GM11168 (cell line): ENCODE measurements around the gene MYH9.

Source experiments
- in situ Hi-C: fragments of 300-500 bp; cut with MboI; formaldehyde crosslinking; loops from one replicate; pipeline ENCODE4 v1.12.0; 2022; ENCODE audit warnings: low sequenced_read_pairs; ENCODE audit not compliant: unreplicated experiment

MYH9 gene

DNA sequence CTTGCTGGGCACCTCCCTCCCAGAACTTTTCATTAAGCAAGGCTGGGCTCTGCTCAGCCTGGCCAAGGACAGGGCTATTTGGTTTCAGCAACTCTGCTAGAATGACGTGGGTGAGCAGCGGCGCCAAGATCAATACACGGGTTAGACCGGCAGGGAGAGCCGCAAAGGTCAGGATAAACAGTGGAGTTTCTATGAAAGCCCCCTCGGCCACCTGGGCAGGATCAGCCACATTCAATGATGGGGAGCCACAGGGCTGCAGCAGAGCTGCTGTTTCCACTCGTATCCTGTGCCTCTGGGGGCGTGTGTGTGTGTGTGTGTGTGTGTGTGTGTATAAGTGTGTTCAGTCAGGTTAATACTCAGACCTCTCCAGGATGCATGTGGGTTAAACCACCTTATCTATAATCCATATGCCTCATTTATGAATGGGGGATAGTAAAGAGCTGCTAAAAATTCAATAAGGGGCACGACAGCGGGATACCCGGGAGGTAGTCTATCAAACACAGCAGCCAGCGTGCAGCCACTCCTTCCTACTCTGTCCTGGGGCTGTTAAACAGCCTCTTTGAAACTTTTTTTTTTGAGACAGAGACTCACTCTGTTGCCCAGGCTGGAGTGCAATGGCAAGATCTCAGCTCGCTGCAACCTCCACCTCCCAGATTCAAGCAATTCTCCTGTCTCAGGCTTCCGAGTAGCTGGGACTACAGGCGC, 34.8 kb downstream of the MYH9 start:
- in situ Hi-C loops, result no loop called here

- in situ Hi-C loops, result no loop called here
Measured at GRCh38 chr22:36351921-36352802, 35.6 kb downstream of the MYH9 start.

GRCh38 chr22:36350751-36351594, 36.8 kb downstream of the MYH9 start:
- in situ Hi-C loops, result no loop called here

- in situ Hi-C loops, result no loop called here
Measured at GRCh38 chr22:36349726-36350125, 38.0 kb downstream of the MYH9 start.

GRCh38 chr22:36348760-36349159, 39.0 kb downstream of the MYH9 start:
- in situ Hi-C loops, result no loop called here

GRCh38 chr22:36347094-36347493, 40.7 kb downstream of the MYH9 start:
- in situ Hi-C loops, result no loop called here

DNA sequence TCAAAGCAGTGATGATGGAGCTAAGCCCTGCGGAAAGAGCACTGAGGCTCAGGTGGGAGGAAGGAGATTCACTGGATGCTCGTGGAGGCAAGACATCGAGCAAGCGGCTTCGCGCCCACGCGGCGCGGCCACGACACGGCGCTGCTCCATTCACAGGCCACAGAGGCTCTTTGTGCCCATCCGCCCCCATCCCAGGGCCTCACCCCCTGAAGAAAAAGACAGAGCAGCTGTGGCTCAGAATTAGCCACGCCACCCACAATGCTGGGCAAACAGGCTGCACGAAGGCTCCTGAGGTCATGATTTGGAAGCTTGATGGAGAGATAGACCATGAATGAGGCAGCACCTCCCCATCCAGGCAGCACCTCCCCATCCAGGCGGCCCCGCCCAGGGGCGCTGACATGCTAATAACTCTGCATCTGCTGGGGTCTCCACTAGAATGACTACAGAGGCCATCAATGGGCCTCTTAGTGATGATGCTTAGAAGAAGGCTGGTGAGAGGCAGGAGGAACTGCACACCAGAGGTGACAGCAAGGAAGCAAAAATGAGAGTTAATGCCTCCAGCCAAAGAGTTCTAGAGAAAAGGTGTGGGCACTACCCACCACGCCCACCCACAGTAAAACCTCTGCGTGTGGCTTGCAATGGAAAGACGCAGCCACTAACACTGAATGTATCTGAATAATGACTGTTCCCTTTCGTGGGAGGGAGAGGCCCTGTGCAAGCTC, 43.5 kb downstream of the MYH9 start:
- in situ Hi-C loops, result no loop called here

DNA sequence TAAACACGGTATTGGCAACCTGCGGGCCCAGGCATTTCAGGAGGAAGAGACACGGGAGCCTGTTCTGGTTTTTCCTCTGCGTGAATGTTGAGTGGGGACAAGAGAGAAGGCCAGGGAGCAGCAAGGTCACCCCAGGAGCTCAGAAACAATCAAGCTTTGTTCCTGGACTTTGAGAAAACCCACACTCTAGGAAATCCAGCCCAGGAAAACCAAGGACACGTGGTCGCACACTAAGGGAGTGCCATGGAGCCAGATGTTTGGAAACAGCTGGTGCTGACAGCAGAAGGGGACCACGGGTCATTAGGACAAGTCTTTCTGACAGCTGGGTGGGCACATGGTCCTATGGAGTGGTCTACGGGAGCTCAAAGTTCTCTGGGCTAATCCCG, 44.1 kb downstream of the MYH9 start:
- in situ Hi-C loops, result no loop called here

GRCh38 chr22:36343070-36343719, 44.6 kb downstream of the MYH9 start:
- in situ Hi-C loops, result no loop called here

DNA sequence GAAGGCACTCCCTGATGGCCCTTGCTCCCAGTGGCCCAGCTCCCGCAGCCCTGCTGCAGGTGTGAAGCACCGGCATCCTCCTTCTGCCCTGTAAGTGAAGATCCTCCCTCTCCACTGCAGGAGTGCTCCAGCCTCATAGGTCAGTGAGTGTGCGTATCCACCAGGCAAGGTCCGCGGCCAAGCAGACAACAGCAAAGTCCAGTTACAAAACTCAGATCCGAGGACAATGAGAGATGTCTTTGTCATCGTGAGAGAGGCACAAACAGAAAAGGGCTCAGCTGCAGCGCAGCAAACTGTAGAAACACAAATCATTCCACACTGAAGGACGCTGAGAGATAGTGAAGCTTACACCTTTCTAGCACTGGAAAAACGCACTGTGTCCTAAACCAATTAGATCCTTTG, 46.1 kb downstream of the MYH9 start:
- in situ Hi-C loops, result no loop called here

DNA sequence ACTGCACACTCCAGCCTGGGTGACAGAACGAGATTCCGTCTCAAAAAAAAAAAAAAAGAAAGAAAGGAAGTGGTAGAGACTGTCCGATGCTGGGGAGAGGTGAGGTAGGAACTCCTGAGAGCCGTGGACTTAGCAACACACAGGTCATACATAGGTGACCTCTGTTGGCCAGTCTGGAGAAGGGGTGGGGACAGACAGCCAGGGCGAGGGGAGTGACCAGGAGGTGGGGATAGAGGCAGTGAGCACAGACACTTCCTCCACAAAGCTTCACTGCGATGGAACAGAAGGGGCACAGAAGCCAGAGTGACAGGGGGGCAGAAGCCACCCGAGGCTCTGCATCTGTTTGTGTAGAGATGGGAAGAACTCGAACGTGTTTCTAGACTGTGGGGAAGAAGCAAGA, 47.1 kb downstream of the MYH9 start:
- in situ Hi-C loops, result no loop called here

DNA sequence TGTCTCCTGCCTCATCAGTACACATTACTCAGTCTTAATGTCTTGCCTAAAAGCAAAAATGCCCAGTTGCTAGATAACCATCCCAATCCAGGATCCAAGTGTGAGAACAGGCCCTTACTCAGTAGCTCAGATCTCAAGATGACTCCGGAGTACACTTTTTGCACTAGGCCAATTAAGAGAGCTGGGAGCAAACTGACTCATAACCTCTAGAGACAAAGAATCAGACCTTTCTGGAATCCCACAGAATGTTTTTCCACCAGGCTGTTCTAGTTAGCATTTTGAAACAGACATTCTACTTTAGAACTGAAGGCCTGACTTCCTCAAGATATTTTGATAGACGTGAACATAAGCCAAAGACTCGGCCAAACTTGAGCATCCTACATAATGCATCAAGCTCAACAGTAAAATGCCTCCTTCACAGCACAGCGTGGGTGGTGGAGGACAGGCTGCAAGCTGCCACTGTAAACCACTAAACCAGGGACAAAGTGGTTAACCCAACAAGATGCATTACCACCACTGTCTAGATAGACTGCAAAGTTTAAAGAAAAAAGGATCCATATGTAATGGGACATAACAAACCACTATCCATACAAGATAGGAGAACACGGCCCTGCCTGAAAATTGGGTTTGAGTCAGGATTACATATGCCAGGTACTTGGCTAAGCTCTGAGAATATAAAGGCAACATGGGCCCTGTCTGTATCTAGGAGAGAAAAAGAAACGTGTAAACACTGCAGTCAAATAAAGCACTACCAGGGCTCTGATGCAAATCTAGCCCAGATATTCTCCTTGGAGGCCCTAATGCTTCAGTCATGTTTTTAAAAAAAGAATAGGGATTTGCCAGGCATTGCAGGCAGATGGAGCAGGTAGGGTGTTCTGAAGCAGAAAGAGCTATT, 48.3 kb downstream of the MYH9 start:
- in situ Hi-C loops, result no loop called here

GRCh38 chr22:36337365-36338130, 50.2 kb downstream of the MYH9 start:
- in situ Hi-C loops, result no loop called here

- in situ Hi-C loops, result no loop called here
Measured at GRCh38 chr22:36336246-36337182, 51.3 kb downstream of the MYH9 start.

- in situ Hi-C loops, result no loop called here
Measured at GRCh38 chr22:36335621-36336020, 52.1 kb downstream of the MYH9 start.

GRCh38 chr22:36334821-36335603, 52.8 kb downstream of the MYH9 start:
- in situ Hi-C loops, result no loop called here
